ENCODE measurements around the gene ABCC3.

The ABCC3 gene

GRCh38 chr17:50737118-50737698, 102.5 kb downstream of the ABCC3 start:
- no peak for DNase-seq (ENCODE audit: low read depth, low spot score)

- DNase-seq (ENCODE audit: low read depth, low spot score) = no peak
Measured at GRCh38 chr17:50739098-50739497, 104.4 kb downstream of the ABCC3 start.
